ENCODE measurements around the gene TMEM119.

Gene TMEM119

DNA sequence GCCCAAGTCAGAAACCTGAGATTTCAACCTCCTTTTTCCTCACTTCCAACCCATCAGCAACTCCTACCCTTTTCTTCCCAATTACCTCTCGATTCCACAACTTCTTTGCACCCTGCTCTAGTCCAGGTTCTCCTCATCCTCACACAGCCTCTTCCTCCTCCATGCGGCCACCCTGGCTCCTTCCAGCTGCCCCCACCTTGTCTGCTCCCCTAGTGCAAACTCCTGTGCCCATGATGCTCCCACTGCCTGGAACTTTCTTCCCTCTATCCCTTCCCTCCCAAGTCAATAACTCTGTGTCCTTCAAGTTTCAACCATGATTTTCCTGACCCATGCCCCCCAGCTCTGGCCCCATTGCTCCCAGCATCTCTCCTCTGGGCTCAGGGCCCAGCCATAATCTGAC is 18.5 kb upstream of the TMEM119 start:
- no peak for DNase-seq (ENCODE audit: low read depth)

DNA sequence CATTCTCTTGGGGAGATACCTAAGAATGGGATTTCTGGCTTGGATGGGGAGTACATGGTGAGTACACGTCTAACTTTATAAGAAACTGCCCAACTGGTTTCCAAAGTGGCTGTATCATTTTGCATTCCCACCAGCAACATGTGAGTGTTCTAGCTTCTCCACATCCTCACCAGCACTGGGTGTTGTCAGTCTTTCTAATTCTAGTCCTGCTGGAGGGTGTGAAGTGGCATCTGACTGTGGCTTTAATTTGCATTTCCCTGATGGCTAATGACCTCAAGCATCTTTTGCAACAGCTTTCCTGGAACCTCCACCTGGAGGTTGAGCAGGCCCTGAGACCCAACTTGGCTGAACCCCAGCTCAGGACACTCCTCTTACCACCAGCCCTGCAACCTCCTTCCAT is 18.0 kb upstream of the TMEM119 start:
- no peak for DNase-seq (ENCODE audit: low read depth)

DNA sequence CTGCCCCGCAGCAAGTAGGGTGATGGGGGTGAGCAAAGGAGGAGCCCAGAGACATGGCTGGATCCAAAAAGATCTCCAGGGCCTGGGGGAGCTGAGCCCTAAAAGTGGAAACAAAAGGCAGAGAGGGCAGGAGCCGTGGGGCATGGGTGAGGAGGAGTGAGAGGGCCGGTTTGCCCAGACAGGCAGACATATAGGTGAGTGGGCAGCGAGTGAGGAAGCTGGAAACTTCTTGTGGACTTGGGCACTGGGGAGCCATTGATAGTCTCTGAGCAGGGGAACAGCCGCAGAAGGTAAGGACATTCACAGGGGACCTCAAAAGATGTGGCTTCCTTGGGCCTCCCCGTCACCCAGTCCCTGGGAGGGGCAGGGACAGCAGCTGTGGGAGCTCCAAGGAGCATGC is 16.8 kb upstream of the TMEM119 start:
- no peak for DNase-seq (ENCODE audit: low read depth)

DNA sequence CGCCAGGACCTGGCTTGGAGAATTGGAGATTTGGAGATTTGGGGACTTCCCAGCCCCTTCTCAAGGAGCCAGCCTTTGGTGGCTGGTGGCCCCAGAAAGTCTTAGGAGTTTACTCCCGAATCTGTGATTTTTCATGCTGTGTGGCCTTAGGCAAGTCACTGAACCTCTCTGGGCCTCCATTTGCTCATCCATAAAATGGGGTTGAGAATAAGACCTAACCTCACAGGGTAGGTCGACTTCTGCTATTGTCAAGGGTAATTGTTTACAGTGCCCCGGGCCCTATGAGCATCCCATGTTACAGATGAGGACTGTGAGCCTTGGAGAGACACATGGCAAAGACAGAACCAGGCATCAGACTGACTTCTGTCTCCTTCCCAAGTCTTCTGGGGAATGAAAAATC is 16.2 kb upstream of the TMEM119 start:
- no peak for DNase-seq (ENCODE audit: low read depth)

DNA sequence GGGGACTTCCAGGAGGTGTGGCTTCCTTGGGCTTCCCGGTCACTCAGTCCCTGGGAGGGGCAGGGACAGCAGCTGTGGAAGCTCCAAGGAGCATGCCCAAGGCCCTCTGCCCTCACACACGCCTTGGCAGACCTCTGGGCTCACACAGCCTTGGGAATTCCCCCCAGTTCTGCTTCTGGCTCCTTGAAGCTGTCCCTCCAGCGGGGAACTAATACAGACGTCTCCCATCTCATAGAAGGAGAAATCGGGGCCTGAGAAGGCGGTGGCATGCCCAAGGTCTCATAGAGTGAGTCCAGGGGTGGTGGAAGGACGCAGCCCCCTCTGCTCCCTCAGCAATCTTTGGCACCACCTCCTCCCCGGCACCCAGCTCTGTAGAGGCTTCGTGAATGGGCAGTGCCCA is 15.7 kb upstream of the TMEM119 start:
- no peak for DNase-seq (ENCODE audit: low read depth)

DNA sequence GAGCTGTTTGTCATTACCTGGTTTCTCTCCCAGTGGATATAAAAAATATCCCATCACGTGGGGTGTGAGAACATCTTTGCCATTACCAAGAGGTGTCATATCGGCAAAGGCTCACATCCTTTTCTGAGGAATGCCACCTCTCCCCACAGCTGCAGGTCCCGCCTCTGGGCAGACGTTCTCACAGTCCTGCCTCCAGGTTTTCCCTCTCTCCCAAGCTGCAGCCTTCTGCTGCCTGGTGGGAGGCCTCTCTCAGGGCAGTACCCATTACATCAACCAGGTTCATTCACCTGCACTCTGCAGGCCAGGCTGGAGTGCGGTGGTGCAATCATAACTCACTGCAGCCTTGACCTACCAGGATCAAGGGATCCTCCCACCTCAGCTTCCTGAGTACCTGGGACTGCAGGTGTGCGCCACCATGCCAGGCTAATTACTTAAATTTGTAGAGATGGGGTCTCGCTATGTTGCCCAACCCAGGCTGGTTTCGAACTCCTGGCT is 15.0 kb upstream of the TMEM119 start:
- DNase-seq (ENCODE audit: low read depth) = no peak

DNA sequence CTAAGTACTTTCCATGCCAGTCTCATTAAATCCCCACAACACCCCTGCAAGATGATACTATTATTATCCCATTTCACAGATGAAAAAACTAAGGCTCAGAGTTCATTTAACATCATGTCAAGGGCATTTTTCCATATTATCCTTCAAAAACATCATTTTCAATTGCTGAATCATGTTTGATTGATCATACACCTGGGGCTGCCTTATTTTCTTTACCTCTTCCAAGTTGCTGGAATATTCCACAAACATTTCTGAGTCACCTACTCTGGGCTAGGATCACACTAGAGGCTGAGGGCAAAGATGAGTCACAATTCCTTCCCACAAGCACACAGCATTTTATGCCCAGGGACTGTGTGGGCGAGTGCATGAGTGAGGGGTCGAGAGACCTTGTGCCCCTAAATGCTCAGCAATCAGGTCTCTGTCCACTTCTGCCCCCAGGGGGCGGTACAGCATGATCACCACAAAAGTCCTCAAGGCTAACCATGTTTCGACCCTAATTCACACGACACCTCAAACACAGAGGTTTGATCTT is 14.1 kb upstream of the TMEM119 start:
- peak; percentile 69 for DNase-seq (ENCODE audit: low read depth)

DNA sequence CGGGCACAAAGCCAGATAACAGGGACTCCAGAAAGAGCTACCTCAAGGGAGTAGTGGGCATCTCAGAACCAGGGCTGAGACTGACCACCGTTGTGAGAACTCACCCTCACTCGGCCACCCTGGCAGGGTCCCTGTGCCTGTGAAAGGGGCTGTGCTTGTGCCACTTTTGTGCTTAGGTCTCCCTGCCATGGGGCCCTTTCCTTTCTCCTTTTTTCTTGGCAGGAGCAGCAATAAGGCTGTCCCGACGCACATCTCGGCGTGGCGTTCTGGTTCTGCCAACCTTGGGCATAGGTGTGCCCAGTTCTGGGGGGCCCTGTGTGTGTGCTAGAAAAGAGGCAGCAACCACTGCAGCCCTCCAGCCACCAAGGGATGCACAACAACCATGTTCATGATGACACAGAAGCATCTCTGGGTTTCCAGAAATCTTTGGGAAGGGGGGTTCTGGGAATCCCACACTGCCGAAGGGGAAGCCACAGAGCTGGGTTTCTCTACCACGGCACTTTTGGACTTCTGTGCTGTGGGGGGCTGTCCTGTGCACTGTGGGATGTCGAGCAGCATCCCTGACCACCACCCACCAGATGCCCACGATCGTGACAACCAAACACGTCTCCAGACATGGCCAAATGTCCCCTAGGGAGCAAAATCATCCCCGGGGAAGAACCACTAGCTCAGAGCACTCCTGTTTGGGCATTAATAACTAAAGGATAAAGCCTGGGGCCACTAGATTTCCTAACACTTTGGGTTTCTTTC is 13.1 kb upstream of the TMEM119 start:
- DNase-seq (ENCODE audit: low read depth) = no peak

DNA sequence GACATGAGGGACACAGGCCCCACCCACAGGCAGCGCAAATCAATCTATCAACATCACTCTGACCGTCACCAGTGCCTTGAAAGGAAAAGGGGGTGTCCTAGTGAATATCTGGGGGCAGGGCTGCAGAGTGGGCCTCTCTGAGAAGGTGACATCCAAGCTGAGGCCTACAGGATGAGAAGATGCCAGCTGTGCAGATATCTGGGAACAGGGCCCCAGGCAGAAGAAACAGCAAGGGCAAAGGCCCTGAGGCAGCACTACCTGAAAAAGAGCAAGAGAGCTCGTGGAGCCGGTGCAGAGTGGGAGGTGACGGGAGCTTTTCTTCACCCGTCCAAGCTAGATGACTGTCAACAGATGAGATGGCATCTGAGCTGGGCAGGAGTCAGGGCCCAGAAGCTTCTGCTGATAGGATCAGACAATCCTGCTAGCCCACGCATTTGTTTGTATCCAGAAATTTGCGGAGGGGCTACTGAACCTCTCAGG is 12.5 kb upstream of the TMEM119 start:
- no peak for DNase-seq (ENCODE audit: low read depth)

DNA sequence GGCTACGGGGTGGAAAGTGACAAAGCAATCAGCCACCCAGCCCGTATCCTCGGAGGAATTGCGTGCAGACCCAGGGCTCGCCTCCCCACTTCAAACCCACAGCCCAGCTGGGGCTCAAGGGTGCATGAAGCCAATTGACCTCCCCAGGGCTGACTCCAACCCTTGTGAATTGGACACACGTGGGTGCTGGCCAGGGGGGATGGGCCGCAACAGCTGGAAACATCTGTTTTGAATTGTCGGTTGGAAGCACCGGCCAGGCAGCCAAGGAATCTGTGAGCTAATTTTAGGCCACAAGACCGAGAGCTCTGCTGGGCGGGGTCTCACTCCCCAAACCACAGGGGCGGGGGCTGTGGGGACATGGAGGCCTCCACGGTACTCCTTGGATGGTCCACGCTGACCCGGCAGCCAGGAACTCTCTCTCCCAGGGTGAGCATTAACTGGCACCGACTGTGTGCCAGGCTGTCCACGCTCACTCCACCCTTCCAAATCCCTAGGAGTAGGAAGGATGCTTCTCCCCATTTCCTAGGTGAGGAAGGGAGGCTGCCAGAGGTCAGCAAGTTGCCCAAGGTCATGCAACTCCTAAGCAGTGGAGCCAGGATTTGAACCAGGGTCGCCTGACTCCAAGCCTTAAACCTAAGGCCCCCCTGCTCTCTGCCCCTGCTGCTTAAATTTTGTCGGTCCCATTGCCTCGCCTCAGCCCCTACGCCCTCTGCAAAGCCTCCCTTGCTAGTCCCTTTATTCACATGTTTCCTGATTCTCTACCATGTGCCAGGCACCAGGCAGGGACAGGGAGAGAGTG is 11.9 kb upstream of the TMEM119 start:
- no peak for DNase-seq (ENCODE audit: low read depth)

DNA sequence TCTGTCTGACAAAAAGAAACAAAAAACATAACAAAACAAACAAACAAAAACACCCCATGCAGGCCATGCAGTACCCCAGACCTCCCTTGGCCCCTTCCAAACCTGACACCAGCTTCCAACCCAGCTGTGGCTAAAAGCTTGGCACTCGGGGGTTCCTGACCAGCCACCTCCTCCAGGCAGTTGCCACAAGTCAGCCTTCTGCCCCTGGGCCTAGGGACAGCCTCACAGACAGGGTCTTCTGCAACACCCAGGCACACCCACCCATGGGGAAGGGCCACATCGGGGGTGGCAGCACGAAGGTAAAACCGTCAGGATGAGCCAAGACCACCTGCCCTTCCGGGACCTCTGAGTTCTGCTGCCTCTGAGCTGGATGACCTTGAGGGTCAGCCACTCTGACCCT is 10.7 kb upstream of the TMEM119 start:
- no peak for DNase-seq (ENCODE audit: low read depth)

DNA sequence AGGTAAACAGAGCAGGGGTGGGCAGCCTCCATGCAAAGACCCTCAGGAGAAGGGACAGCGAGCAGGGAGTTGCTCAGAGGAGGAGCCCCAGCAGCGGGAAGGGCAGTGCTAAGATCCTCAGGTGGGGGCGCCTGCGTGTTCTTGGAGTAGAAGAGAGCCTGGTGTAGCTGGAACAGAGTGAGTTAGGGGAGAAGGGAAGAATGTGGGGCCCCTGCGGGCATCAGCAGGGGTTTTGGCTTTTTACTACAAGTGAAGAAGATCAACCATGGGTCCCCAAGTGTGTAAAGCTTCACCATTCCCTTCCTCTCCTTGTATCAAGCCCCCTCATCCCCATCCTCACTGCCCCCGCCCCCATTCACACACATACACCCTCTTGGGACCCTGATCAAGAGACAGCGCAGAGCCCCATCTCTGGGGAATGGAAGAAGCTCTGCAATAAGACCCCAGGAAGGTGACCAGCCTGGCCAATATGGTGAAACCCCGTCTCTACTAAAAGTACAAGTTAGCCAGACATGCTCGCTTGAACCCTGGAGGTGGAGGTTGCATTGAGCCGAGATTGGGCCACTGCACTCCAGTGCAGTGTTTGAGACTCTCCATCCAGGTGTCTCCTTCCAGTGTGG is 10.2 kb upstream of the TMEM119 start:
- no peak for DNase-seq (ENCODE audit: low read depth)

DNA sequence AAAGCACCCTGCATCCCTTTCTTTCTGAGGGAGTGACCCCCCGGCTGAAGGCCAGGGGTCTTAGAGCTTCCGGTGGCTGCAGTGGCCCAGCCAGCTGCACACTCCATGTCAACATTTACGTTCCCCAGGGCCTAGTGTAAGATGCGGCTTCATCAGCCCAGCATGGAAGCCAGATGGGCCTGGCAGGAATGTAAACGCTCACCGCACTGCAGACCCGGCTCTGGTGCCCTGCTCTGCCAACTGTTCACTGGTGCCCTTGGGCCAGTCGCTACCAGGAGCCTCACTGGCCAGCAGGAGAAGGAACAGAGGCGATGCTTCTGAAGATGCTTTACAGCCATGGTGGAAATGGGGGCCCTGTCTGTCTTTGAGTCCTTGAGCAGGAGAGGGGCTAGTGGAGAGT is 8.6 kb upstream of the TMEM119 start:
- DNase-seq (ENCODE audit: low read depth) = no peak

DNA sequence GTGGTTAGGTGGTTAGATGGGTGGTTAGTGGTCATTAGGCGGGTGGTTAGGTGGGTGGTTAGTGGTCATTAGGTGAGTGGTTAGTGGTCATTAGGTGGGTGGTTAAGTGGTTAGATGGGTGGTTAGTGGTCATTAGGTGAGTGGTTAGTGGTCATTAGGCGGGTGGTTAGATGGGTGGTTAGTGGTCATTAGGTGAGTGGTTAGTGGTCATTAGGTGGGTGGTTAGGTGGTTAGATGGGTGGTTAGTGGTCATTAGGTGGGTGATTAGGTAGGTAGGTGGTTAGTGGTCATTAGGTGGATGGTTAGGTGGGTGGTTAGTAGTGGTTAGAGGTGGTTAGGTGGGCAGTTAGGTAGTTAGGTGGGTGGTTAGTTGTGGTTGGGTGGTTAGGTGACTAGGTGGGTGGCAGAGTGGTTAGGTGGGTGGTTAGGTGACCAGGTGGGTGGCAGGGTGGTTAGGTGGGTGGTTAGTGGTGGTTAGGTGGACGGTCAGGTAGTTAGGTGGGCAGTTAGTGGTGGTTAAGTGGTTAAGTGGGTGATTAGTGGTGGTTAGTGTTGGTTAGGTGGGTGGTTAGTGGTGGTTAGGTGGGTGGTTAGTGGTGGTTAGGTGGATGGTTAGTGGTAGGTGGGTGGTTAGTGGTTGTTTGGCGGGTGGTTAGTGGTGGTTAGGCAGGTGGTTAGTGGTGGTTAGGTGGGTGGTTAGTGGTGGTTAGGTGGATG is 8.0 kb upstream of the TMEM119 start:
- DNase-seq (ENCODE audit: low read depth) = no peak

DNA sequence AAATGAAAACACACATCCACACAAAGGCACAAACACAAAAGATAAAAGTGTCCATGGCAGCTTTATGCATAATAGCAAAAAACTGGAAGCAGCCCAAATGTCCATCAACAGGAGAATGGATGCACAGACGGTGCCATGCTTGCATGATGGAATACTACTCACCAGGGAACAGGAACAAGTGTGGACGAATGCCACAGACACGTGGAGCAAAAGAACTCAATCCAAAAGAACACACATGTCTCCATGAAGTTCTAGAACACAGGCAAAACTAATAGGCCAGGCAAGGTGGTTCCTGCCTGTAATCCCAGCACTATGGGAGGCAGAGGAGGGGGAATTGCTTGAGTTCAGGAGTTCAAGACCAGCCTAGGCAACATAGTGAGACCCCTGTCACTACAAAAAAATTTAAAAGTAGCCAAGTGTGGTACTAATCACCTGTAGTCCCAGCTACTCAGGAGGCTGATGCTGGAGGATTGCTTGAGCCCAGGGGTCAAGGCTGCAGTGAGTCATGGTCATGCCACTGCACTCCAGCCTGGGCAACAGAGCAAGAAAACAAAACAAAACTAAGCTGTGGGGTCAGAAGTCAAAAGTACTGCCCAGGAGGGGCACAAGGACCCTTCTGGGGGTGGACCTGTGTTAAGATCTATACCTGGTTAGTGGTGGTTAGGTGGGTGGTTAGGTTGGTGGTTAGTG is 7.3 kb upstream of the TMEM119 start:
- DNase-seq (ENCODE audit: low read depth) = no peak

DNA sequence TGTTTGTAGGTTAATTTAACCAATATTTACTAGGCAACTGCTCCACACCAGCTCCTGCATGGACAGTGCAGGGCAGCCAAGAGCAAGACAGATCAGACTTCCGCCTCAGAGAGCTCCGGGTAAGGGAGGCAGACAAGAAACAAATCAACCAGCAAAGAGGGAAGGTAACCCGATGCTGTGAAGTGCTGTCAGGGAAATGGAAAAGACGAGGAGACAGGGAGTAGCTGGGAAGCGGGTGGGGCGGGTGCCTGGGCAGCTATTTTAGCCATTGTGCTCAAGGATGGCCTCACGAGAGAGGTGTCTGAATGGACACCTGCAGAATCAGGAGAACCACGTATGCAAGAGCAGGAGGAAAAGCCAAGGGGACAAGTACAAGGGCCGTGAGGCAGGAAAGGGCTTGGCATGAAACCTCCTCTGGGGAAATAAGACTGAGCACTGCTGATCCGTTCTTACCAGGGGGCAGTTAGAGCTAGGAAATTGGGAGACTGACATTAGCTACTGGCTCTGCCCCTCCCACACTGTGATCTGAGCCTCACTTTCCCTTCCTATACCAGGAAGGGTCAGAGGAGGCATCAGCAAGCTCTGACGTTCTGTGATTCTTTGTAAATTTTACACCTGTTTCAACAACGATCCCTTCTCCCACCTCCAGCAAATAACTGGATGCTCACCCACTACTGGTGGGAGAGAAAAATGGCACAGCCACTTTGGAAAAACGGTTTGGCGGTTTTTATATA is 6.5 kb upstream of the TMEM119 start:
- no peak for DNase-seq (ENCODE audit: low read depth)

DNA sequence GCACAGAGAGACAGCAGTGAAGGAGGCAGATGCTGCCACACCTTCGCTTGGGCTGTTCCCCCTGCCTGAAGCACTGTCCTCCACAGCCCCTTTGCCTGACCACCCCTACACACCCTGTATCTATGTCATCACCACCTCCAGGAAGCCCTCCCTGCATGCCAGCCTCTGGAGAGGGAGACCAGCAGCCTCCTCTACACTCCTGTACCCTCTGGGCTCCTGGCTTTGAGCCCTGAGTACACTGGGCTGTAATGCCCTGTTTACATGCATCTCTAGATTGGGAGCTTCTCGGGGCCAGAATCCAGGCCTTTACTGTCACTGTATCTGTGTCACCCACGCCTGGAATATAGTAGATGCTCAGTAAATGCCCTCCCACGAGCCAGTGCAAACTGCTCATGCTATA is 5.9 kb upstream of the TMEM119 start:
- DNase-seq (ENCODE audit: low read depth) = no peak

DNA sequence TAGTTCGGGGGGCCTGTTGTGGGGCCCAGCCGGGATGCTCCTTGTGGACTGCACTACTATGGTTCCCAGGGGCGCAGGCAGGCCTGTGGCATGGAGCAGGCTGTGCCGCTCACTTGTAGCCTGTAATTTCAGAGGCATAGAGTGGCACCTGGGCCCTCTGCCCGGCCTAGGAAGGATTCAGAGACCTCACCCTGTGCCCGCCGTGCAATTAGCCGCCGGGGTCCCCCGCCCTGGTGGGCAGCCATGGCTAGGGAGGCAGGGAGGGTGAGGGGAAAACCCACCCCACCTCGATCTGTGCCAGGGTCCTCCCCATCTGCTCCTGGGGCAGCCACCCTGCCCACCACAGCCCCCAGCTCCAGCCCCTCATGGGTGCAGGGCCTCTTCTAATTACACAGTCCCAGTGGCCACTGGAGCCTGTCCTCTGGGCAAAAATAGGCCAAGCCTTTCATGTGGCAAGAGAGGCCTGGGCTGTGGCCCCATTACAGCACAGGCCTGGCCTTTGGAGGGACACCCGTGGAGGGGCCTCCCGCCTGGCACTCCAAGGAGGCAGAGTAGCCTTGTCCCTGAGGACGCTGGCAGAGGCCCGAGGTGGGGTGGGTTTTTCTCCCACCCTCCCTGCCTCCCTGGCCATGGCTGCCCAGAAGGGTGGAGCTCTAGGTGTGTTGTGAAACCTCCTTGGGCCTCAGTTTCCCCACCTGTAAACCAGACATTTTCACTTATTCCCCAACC is 5.3 kb upstream of the TMEM119 start:
- DNase-seq (ENCODE audit: low read depth) = no peak

DNA sequence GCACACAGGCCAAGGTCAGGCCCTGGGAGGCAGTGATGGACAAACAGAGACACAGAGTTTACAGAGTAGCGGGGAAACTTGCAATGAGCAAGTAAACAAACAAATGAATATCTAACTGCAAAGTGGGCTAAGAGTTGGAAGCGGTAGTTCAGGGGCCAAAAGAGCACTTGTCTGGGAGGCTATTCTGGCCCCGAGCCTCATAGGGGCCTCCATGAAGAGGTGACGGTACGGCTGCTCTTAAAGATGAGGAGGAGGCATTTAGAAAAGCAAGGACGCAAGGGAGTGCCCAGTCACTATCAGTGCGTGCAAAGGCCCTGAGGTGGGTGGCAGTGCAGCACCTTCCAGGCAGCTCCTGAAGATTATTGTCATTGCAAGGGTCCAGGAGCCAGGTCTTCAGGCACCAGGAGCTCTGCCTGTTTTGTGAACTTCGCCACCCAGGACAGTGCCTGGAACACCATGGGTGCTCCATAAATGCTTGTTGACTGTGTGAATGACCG is 4.4 kb upstream of the TMEM119 start:
- DNase-seq (ENCODE audit: low read depth) = no peak

DNA sequence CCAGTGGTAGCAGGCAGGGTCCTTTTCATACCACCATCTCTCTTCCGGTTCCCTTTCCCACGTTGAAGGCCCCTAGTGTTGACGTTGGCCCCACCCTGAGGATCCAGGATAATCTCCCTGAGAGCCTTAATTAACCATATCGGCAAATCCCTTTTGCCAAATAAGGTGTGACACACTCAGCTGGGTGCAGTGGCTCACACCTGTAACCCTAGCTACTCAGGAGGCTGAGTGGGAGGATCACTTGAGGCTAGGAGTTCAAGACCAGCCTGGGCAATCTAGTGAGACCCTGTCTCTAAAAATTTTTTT is 2.8 kb upstream of the TMEM119 start:
- no peak for DNase-seq (ENCODE audit: low read depth)
